GM12878 (cell line): ENCODE measurements around the gene HS6ST3.

ENCODE experiments used
- FOS ChIP-seq: IDR thresholded peaks from 3 replicates; pipeline ENCODE4 v1.6.1; 2011; ENCODE audit warnings: borderline replicate concordance; ENCODE audit not compliant: insufficient read length; ENCODE audit errors: extremely low read depth
- GABPA ChIP-seq: IDR thresholded peaks from 2 replicates; pipeline ENCODE4 v1.6.1; 2014; ENCODE audit warnings: antibody characterized with exemption, low read depth, mild to moderate bottlenecking, inconsistent platforms
- POLR2AphosphoS2 ChIP-seq: IDR thresholded peaks from 2 replicates; pipeline ENCODE4 v1.6.1; 2011; ENCODE audit warnings: low read depth, mild to moderate bottlenecking, low read length, improper control_type of control experiment, moderate library complexity
- TF ChIP-seq, protein P1 (sequence below): IDR thresholded peaks from 2 replicates; pipeline ENCODE4 v1.6.1; 2011; ENCODE audit warnings: borderline replicate concordance, low read depth, mild to moderate bottlenecking, moderate library complexity, mixed read lengths, low read length; ENCODE audit not compliant: insufficient read depth; ENCODE audit errors: extremely low read length
- TF ChIP-seq, protein P2 (sequence below): IDR thresholded peaks from 2 replicates; pipeline ENCODE4 v1.6.1; 2012; ENCODE audit warnings: mild to moderate bottlenecking, low read depth, low read length
- TF ChIP-seq, protein P3 (sequence below): IDR thresholded peaks from 2 replicates; pipeline ENCODE4 v1.6.1; 2012; ENCODE audit warnings: low read depth, low read length, improper control_type of control experiment
- TF ChIP-seq, protein P4 (sequence below), 3 experiments: IDR thresholded peaks in 2 of 3; conservative IDR thresholded peaks in 1 of 3; 2 replicates each; pipeline ENCODE4 v1.5.1; 2011; ENCODE audit warnings: low read depth in 3 of 3, low read length in 3 of 3, mild to moderate bottlenecking in 3 of 3, control low read depth in 2 of 3, moderate library complexity in 2 of 3, inconsistent platforms in 1 of 3, mixed read lengths in 1 of 3; ENCODE audit not compliant: control insufficient read depth in 2 of 3, insufficient read depth in 1 of 3; ENCODE audit errors: extremely low read depth in 1 of 3

DNA sequence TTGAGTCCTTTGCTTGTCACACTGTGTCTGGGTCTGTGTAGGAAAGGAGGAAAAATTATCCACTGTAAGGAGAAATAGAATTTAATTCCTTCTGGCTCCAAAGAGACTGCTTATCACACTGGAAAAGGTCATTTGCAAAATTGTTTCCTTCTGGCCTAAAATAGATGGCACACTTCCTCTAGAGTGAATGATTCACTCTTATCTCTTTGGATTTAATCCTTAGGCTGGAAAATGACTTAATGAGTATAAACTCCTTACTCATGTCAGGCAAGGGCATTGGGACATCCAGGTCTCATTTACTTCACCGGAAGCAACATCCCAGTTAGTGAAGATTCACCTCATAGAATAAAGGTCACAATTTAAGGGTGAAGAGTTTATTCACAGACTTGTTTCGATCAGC is 610.8 kb downstream of the HS6ST3 start:
- no peak for TF ChIP-seq FOS
- TF ChIP-seq, protein P1, sequence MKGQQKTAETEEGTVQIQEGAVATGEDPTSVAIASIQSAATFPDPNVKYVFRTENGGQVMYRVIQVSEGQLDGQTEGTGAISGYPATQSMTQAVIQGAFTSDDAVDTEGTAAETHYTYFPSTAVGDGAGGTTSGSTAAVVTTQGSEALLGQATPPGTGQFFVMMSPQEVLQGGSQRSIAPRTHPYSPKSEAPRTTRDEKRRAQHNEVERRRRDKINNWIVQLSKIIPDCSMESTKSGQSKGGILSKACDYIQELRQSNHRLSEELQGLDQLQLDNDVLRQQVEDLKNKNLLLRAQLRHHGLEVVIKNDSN: no peak
- TF ChIP-seq, protein P2, sequence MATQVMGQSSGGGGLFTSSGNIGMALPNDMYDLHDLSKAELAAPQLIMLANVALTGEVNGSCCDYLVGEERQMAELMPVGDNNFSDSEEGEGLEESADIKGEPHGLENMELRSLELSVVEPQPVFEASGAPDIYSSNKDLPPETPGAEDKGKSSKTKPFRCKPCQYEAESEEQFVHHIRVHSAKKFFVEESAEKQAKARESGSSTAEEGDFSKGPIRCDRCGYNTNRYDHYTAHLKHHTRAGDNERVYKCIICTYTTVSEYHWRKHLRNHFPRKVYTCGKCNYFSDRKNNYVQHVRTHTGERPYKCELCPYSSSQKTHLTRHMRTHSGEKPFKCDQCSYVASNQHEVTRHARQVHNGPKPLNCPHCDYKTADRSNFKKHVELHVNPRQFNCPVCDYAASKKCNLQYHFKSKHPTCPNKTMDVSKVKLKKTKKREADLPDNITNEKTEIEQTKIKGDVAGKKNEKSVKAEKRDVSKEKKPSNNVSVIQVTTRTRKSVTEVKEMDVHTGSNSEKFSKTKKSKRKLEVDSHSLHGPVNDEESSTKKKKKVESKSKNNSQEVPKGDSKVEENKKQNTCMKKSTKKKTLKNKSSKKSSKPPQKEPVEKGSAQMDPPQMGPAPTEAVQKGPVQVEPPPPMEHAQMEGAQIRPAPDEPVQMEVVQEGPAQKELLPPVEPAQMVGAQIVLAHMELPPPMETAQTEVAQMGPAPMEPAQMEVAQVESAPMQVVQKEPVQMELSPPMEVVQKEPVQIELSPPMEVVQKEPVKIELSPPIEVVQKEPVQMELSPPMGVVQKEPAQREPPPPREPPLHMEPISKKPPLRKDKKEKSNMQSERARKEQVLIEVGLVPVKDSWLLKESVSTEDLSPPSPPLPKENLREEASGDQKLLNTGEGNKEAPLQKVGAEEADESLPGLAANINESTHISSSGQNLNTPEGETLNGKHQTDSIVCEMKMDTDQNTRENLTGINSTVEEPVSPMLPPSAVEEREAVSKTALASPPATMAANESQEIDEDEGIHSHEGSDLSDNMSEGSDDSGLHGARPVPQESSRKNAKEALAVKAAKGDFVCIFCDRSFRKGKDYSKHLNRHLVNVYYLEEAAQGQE: no peak
- TF ChIP-seq, protein P3, sequence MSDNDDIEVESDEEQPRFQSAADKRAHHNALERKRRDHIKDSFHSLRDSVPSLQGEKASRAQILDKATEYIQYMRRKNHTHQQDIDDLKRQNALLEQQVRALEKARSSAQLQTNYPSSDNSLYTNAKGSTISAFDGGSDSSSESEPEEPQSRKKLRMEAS: no peak
- TF ChIP-seq, protein P4, sequence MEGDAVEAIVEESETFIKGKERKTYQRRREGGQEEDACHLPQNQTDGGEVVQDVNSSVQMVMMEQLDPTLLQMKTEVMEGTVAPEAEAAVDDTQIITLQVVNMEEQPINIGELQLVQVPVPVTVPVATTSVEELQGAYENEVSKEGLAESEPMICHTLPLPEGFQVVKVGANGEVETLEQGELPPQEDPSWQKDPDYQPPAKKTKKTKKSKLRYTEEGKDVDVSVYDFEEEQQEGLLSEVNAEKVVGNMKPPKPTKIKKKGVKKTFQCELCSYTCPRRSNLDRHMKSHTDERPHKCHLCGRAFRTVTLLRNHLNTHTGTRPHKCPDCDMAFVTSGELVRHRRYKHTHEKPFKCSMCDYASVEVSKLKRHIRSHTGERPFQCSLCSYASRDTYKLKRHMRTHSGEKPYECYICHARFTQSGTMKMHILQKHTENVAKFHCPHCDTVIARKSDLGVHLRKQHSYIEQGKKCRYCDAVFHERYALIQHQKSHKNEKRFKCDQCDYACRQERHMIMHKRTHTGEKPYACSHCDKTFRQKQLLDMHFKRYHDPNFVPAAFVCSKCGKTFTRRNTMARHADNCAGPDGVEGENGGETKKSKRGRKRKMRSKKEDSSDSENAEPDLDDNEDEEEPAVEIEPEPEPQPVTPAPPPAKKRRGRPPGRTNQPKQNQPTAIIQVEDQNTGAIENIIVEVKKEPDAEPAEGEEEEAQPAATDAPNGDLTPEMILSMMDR (IDR thresholded peaks at IDR 0.05 in 2 of 3, conservative IDR thresholded peaks at IDR 0.05 in 1 of 3; ENCODE audit: control insufficient read depth in 2 of 3, extremely low read depth in 1 of 3, insufficient read depth in 1 of 3, low read depth in 3 of 3, low read length in 3 of 3): no peak
- no peak for TF ChIP-seq POLR2AphosphoS2
- TF ChIP-seq GABPA: no peak
